HG03520 (cell line): ENCODE measurements around the gene BHLHE40.

ENCODE experiments used
- ATAC-seq: cut with Tn5 transposase; IDR thresholded peaks from one replicate; pipeline ENCODE4 v1.9.1; 2021; ENCODE audit warnings: mild to moderate bottlenecking, moderate library complexity; ENCODE audit not compliant: unreplicated experiment

Gene BHLHE40

DNA sequence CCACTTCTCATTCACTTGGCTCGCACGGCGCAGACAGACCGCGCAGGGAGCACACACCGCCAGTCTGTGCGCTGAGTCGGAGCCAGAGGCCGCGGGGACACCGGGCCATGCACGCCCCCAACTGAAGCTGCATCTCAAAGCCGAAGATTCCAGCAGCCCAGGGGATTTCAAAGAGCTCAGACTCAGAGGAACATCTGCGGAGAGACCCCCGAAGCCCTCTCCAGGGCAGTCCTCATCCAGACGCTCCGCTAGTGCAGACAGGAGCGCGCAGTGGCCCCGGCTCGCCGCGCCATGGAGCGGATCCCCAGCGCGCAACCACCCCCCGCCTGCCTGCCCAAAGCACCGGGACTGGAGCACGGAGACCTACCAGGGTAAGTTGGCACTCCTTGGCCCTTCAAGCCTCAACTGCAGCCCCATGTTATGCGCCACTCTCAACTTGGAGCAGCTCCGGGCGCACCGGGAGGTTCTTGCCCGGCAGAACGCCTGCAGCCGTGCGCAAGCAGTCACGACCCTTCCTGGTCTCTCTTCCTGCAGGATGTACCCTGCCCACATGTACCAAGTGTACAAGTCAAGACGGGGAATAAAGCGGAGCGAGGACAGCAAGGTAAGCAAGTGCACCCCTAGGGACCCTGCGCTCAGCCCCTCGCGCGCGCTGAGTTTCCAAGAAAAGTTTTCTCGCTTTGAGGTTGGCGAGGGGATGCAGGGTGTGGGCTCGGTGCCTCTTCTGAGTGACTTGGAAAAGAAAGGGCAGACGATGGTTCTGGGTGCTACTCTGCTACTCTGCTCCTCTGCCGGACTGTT is at the start of gene BHLHE40:
TSS of gene BHLHE40 (plus strand) at position 10 of the 801 bp plus-strand sequence. CDS start at position 292, 282 bp downstream.
- peak; percentile 1 for ATAC-seq

- ATAC-seq, result no peak
Measured at GRCh38 chr3:4930501-4930900, 48.7 kb upstream of the BHLHE40 start.

- no peak for ATAC-seq
Measured at GRCh38 chr3:4934050-4934449, 45.2 kb upstream of the BHLHE40 start.

DNA sequence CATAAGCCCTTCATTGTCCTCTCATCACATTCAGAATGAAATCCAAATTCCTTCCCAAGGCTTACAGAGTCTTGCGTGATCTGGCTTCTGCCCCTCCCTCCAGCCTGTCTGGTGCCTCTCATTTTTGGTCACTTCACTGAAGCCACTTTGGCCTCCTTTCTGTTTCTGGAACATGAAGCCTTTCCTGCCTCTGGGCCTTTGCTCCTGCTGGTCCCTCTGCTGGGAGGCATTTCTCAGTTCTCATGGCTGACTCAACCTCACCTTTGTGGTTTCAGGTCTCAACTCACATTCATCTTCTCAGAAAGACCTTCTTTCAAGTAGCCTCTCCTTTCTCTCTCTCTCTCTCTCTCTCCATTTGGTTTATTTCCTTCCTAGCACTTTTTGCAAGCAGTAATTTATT is 43.9 kb upstream of the BHLHE40 start:
- peak; percentile 48 for ATAC-seq

DNA sequence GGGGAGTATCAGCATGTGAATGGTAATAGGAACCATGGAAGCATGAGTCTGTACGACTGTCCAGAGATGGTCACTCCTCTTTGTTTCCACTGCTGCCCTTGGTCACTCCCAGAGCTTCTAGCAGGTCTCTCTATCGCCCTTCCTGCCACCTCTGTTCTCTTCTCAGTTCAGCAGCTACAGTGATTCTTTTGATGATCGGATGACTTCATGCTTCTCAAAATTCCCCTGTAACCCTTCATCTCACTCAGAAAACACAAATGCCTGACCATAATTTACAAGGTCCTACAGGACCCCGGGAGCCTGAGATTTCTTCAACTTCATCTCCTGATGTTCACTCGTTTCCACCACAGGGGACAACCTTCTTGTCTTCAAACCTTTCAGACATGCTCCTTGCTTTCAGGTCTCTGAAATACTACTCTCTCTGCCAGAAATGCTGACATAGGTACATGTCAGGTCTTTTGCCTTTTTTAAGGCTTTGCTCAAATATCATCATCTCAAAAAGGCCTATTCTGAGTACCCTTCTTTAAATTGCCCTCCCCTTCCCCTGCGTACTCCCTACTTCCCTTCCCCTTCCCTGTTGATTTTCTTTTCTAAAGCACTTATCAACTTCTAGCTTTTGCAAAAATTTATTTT is 42.1 kb upstream of the BHLHE40 start:
- no peak for ATAC-seq

DNA sequence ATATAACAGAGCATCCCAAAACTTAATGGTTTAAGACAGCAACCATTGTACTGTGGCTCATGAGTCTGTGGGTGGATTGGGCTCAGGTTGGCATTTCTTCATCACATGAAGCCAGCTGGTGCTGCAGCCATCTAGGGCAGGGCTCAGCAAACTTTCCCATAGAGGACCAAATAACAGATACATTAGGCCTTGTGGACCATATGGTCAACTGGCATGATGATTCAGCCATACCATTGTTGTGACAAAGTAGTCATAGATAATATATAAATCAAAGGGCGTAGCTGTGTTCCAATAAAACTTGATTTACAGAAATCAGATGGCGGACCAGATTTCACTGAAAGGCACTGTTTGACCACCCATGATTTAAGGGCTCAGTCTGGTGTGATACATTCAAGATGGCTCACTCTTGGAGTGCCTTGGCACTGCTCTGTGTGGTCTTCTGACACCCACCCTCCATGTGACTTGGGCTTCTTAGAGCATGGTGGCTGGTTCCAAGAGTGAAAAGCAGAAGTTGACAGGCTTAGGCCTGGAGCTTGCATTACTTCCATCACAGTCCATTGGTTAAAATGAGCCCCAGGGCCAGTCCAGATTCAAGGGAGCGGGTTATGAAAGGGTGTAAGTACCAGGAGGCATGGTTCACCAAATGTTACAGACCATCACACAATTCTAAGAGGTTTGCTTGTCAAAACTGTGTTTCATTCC is 40.8 kb upstream of the BHLHE40 start:
- ATAC-seq, result no peak

DNA sequence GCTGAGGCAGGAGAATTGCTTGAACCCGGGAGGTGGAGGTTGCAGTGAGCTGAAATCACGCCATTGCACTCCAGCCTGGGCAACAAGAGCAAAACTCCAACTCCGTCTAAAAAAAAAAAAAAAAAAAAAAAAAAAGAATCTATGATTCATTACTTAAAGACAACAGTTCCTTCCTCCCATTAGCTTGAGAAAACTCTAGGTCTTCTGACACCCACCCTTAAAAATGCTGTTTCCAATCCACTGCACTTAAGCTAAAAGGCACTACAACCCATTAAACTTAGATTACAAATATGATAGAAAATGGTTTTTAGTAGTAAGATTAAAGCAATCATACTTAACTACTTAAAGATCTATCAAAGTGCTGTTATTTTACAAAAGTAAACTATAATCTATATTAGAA is 40.0 kb upstream of the BHLHE40 start:
- no peak for ATAC-seq

DNA sequence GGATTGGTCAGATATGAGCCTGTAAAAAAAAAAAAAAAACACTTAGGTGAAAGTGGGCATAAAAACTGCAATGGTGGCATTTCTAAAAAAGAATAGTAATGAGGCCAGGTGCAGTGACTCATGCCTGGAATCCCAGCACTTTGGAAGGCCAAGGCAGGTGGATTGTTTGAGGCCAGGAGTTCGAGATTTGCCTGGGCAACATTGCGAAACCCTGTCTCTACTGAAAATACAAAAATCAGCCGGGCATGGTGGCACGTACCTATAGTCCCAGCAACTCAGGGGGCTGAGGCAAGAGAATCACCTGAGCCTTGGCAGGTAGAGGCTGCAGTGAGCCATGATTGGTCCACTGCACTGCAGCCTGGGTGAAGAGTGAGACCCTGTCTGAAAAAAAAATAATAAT is 38.3 kb upstream of the BHLHE40 start:
- ATAC-seq, result no peak

DNA sequence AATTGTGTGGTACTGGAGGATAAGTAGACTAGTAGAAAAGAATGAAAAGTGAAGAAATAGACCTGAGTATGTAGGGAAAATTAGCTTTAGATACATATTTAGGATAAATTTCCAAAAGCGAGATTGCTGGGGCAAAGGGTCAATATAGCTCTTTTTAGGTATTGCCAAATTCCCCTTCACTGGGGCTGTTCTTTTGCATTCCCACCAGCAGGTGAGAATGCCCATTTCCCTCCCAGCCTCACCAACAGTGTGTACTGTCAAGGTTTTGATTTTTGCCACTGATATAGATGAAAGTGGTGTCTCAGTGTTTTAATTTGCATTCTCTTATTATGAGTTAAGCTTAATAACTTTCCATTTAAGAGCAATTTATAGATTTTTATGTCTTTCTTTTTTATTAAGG is 35.7 kb upstream of the BHLHE40 start:
- ATAC-seq, result no peak

DNA sequence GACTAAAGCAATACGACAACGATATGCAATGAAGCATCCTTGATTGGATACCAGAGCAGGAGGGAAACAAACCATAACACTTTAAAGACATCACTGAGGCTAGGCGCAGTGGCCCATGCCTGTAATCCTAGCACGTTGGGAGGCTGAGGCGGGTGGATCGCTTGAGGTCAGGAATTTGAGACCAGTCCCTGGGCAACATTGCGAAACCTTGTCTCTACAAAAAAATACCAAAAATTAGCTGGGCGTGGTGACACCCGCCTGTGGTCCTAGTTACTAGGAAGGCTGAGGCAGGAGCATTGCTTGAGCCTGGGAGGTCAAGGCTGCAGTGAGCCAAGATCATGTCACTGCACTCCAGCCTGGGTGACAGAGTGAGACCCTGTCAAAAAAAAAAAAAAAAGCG is 33.9 kb upstream of the BHLHE40 start:
- no peak for ATAC-seq

- ATAC-seq, result no peak
Measured at GRCh38 chr3:4947028-4947427, 32.2 kb upstream of the BHLHE40 start.

- ATAC-seq, result no peak
Measured at GRCh38 chr3:4948395-4948794, 30.8 kb upstream of the BHLHE40 start.

DNA sequence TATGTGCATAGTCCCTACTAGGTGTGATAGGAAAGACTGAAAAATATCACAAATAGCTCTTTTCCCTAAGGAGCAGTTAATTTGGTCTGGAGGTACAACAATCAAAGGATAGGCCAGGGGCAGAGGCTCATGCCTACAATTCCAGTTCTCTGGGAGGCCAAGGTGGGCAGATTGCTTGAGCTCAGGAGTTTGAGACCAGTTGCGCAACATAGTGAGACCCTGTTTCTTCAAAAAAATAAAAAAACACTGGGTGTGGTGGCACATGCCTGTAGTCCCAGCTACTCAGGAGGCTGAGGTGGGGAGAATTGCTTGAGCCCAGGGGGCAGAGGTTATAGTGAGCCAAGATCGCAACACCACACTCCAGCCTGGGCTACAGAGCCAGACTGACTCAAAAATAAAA is 30.2 kb upstream of the BHLHE40 start:
- no peak for ATAC-seq

GRCh38 chr3:4949659-4950058 is 29.6 kb upstream of the BHLHE40 start:
- no peak for ATAC-seq

GRCh38 chr3:4950351-4950784 is 28.9 kb upstream of the BHLHE40 start:
- no peak for ATAC-seq

DNA sequence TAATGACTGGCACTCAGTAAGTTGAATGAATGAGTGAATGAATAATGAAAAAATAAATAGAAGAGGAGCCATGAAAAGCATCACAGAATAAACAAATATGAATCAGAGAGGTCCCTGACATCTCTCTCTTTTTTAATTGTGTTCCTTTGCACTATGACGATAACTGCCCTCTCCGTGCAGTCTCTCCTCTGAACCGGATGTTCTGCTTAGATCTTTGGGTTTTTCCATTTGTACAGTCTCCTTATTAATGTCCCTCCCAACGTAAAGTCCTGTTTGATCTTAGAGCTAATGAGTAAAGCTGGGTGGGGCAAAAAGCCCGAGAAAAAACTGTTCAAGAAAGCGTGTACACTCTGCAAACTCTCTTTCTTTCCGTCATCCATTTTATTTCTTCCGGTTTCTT is 28.3 kb upstream of the BHLHE40 start:
- ATAC-seq, result no peak

DNA sequence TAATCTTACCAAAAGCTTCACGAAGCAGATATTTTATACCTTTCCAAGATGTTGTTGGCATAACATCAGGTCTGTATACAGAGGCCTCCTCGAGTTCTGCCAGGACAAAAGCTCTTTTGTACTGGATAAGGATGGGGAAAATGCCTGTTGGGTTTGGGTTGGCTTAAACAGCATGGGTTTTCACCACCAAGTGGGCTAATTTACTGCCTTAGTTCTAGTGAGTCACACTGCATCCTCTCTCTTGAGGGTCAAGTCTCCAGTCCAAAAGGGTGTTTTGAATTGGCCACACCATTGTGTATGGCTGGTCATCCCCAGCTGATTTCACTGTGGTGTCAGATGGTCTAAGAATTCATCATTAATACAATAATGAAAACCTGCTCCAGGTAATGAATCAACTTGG is 26.1 kb upstream of the BHLHE40 start:
- ATAC-seq, result no peak

DNA sequence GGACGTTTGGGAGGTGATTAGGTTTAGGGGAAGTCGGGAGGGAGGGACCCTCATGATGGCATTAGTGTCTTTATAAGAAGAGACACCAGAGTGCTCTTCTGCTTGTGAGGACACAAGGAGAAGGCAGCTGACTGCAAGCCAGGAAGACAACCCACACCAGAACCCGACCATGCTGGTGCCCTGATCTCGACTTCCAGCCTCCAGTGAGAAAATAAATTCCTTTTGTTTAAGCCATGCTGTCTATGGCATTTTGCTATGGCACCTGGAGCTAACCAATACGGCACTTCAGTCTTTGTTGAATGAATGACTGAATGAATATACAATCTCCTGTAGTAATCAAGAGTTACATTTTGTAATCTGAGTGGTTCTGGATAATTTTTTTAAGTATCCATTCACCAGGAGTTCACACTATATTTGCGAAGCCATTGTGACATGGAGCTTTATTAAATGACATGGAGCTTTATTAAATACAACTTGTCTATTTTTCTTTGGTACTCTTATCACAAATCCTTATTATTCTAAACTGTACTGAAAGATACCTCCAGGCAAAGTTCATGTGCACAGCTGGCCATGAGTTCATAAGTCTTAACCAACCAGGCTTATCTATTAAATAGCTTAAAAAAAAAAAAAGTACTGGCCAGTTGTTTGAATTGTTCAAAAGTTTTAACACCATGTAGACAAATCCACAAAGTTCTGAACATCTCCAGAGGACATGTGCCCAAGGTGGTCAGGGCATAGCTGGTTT is 24.8 kb upstream of the BHLHE40 start:
- ATAC-seq, result no peak

DNA sequence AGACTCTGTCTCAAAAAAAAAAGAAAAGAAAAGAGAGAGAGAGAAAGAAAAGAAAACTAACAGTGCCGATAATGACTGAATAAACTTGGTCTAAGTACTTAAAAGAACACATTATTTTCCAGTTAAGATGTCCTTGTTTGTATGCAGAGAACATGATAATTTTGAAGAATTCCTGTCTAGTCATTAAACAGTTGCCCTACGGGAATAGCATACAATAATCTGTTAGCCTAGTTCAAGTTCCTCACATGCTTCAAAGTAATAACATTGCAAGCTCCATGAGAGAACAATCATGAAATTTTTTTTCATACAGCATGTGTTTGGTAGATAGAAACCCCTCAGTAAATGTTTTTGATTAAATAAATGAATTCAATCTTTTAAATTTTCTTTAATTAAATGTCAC is 23.1 kb upstream of the BHLHE40 start:
- no peak for ATAC-seq

DNA sequence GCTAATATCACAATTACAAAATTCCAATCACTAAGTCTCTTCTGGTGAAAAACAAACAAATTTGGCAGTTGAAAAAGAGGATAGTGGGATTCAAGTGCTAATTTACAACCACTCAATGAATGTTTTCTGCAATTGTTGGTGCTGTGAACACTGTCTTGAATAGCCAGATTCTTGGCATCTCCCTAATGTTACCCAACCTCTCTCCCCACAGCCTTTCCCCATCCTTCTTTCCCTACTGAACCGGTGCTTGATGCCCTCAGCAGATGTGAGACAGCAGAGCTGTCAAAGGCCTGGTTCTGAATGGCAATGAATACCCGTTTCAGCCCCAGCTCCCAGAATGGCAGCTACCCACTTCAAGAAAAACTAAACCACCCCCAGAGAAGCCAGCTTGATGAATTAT is 22.5 kb upstream of the BHLHE40 start:
- no peak for ATAC-seq

- ATAC-seq, result no peak
Measured at GRCh38 chr3:4957978-4958377, 21.3 kb upstream of the BHLHE40 start.
